H1 (cell line): ENCODE measurements around the gene GALNT9. TPM values are rescaled to one million over a fixed set of nuclear protein-coding genes. Genes with fewer than 3 reads are reported as not detected.

Experiments used
- CTCF ChIA-PET: fragments of 300-600 bp; sonication (Branson Sonifier 250); formaldehyde crosslinking; loops from one replicate; lab custom pipeline; 2021; ENCODE audit not compliant: partially characterized antibody; lab: Charles Lee
- POLR2A ChIA-PET: fragments of 300-600 bp; sonication (Branson Sonifier 250); formaldehyde crosslinking; loops from one replicate; lab custom pipeline; 2021; ENCODE audit warnings: inconsistent platforms; ENCODE audit not compliant: partially characterized antibody; lab: Charles Lee
- DNase-seq, 2 experiments: peaks; one replicate each; pipeline versions ENCODE4 v3.0.0 to v3.0.0-alpha.2; 2010 to 2022; ENCODE audit warnings: low spot score in 2 of 2, low read depth in 1 of 2, mixed read lengths in 1 of 2
- FAIRE-seq: peaks from 2 replicates; lab custom pipeline; 2011; peaks lifted over from hg19 to GRCh38; lab: Jason Lieb, UNC
- H2AFZ ChIP-seq: 2 replicates; pipeline ENCODE4 v1.8.1; 2012; ENCODE audit warnings: low read length, inconsistent platforms
- H2AK5ac ChIP-seq: 2 replicates; pipeline ENCODE4 v1.6.1; 2013; ENCODE audit warnings: low read depth, low read length
- H2BK120ac ChIP-seq: replicated peaks from 2 replicates; pipeline ENCODE3; 2013; ENCODE audit warnings: low read depth, low read length, inconsistent platforms
- H2BK12ac ChIP-seq: 2 replicates; pipeline ENCODE4 v1.6.1; 2013; ENCODE audit warnings: low read depth, low read length
- H2BK15ac ChIP-seq: 2 replicates; pipeline ENCODE4 v1.6.1; 2013; ENCODE audit warnings: low read length
- H2BK20ac ChIP-seq: 2 replicates; pipeline ENCODE4 v1.6.1; 2013; ENCODE audit warnings: low read length
- H2BK5ac ChIP-seq: 2 replicates; pipeline ENCODE4 v1.6.1; 2013; ENCODE audit warnings: low read depth, low read length
- H3K14ac ChIP-seq: 2 replicates; pipeline ENCODE4 v1.6.1; 2013; ENCODE audit warnings: inconsistent platforms; ENCODE audit not compliant: insufficient read length
- H3K18ac ChIP-seq: 2 replicates; pipeline ENCODE4 v1.6.1; 2013; ENCODE audit warnings: low read length; ENCODE audit errors: extremely low read depth
- H3K23ac ChIP-seq: 2 replicates; pipeline ENCODE4 v1.6.1; 2013; ENCODE audit warnings: inconsistent platforms; ENCODE audit not compliant: insufficient read length
- H3K23me2 ChIP-seq: 2 replicates; pipeline ENCODE4 v1.6.1; 2013; ENCODE audit warnings: low read depth, low read length
- H3K27ac ChIP-seq: 2 replicates; pipeline ENCODE4 v1.6.1; 2011; ENCODE audit warnings: low read depth, low read length, inconsistent platforms
- H3K27me3 ChIP-seq, 4 experiments: replicated peaks in 1 of 4; 1 replicate in 1 of 4; 2 replicates in 3 of 4; pipeline versions ENCODE4 v1.6.1 to v1.8.1; 2011 to 2013; ENCODE audit warnings: low read length in 3 of 4, mild to moderate bottlenecking in 3 of 4, inconsistent platforms in 2 of 4, mixed read lengths in 2 of 4, moderate library complexity in 1 of 4; ENCODE audit not compliant: control insufficient read depth in 3 of 4, insufficient read depth in 3 of 4; ENCODE audit errors: extremely low read depth in 1 of 4
- H3K36me3 ChIP-seq, 4 experiments: 2 replicates each; pipeline versions ENCODE4 v1.6.1 to v1.8.1; 2011 to 2013; ENCODE audit warnings: mild to moderate bottlenecking in 4 of 4, low read length in 3 of 4, moderate library complexity in 2 of 4, control low read depth in 1 of 4, inconsistent platforms in 1 of 4; ENCODE audit not compliant: insufficient read depth in 4 of 4, control insufficient read depth in 2 of 4
- H3K4ac ChIP-seq: replicated peaks from 2 replicates; pipeline ENCODE3; 2013; ENCODE audit warnings: low read length, low read depth, mixed read lengths, inconsistent platforms; ENCODE audit not compliant: insufficient read length
- H3K4me1 ChIP-seq, 4 experiments: replicated peaks in 1 of 4; 1 replicate in 1 of 4; 2 replicates in 3 of 4; pipeline versions ENCODE4 v1.6.1 to v1.8.1; 2011 to 2013; ENCODE audit warnings: low read length in 3 of 4, inconsistent platforms in 2 of 4, mixed read lengths in 1 of 4; ENCODE audit not compliant: insufficient read depth in 4 of 4, control insufficient read depth in 3 of 4
- H3K4me2 ChIP-seq, 2 experiments: 2 replicates each; pipeline versions ENCODE4 v1.6.1 to v1.8.1; 2011 to 2013; ENCODE audit warnings: low read depth in 2 of 2, low read length in 2 of 2, control low read depth in 1 of 2, inconsistent platforms in 1 of 2, mild to moderate bottlenecking in 1 of 2; ENCODE audit not compliant: insufficient read depth in 1 of 2
- H3K4me3 ChIP-seq, 4 experiments: fragments of 200-600, 300-600 bp in 1 of 4; sonication (generic), shearing (Covaris generic), sonication (Bioruptor Twin) in 1 of 4; 2 replicates each; pipeline versions ENCODE4 v1.5.1 to v1.8.1; 2011 to 2016; ENCODE audit warnings: low read length in 4 of 4, low read depth in 3 of 4, control low read depth in 2 of 4, inconsistent platforms in 2 of 4, mild to moderate bottlenecking in 2 of 4, mixed read lengths in 1 of 4, moderate library complexity in 1 of 4; ENCODE audit not compliant: insufficient read depth in 2 of 4; ENCODE audit errors: extremely low read depth in 1 of 4
- H3K56ac ChIP-seq: replicated peaks from 2 replicates; pipeline ENCODE3; 2013; ENCODE audit warnings: low read depth, mild to moderate bottlenecking, mixed read lengths, low read length, inconsistent platforms; ENCODE audit not compliant: insufficient read length
- H3K79me1 ChIP-seq: 2 replicates; pipeline ENCODE4 v1.6.1; 2013; ENCODE audit warnings: low read depth, low read length, control low read depth
- H3K79me2 ChIP-seq, 2 experiments: 2 replicates each; pipeline versions ENCODE4 v1.6.1 to v1.8.1; 2012 to 2013; ENCODE audit warnings: low read length in 2 of 2, mild to moderate bottlenecking in 2 of 2, inconsistent platforms in 1 of 2; ENCODE audit not compliant: insufficient read depth in 2 of 2, control insufficient read depth in 1 of 2
- H3K9ac ChIP-seq, 4 experiments: replicated peaks in 1 of 4; 1 replicate in 1 of 4; 2 replicates in 3 of 4; pipeline versions ENCODE4 v1.6.1 to v1.8.1; 2011 to 2013; ENCODE audit warnings: low read depth in 3 of 4, low read length in 3 of 4, control low read depth in 2 of 4, mild to moderate bottlenecking in 2 of 4, moderate library complexity in 2 of 4, inconsistent platforms in 1 of 4; ENCODE audit errors: extremely low read depth in 1 of 4
- H3K9me3 ChIP-seq, 2 experiments: 2 replicates each; pipeline versions ENCODE4 v1.6.1 to v1.8.1; 2012 to 2013; ENCODE audit warnings: mild to moderate bottlenecking in 2 of 2, moderate library complexity in 2 of 2, control low read depth in 1 of 2, inconsistent platforms in 1 of 2, low read depth in 1 of 2, low read length in 1 of 2, mixed read lengths in 1 of 2; ENCODE audit not compliant: insufficient read depth in 2 of 2
- H4K20me1 ChIP-seq, 2 experiments: replicated peaks in 1 of 2; 2 replicates each; pipeline versions ENCODE3 to v1.8.1; 2011 to 2013; ENCODE audit warnings: inconsistent platforms in 2 of 2, low read length in 2 of 2, mild to moderate bottlenecking in 1 of 2; ENCODE audit not compliant: insufficient read depth in 2 of 2, control insufficient read depth in 1 of 2
- H4K5ac ChIP-seq: 2 replicates; pipeline ENCODE4 v1.6.1; 2013; ENCODE audit warnings: low read length, low read depth, mixed read lengths, inconsistent platforms; ENCODE audit not compliant: insufficient read length
- H4K8ac ChIP-seq: 2 replicates; pipeline ENCODE4 v1.8.0; 2013; ENCODE audit warnings: mild to moderate bottlenecking, moderate library complexity, low read length, inconsistent platforms; ENCODE audit not compliant: insufficient read depth; ENCODE audit errors: extremely low read depth
- H4K91ac ChIP-seq: replicated peaks from 2 replicates; pipeline ENCODE3; 2013; ENCODE audit warnings: low read length, mixed read lengths, inconsistent platforms; ENCODE audit not compliant: insufficient read length
- BACH1 ChIP-seq: IDR thresholded peaks from 2 replicates; pipeline ENCODE4 v1.6.1; 2012; ENCODE audit warnings: low read length, improper control_type of control experiment
- EP300 ChIP-seq, 2 experiments: IDR thresholded peaks; 1 replicate in 1 of 2; 2 replicates in 1 of 2; pipeline ENCODE4 v1.6.1; 2011 to 2012; ENCODE audit warnings: low read depth in 2 of 2, low read length in 2 of 2, mild to moderate bottlenecking in 2 of 2, borderline replicate concordance in 1 of 2, inconsistent platforms in 1 of 2, moderate library complexity in 1 of 2
- FOSL1 ChIP-seq: IDR thresholded peaks from 2 replicates; pipeline ENCODE4 v1.6.1; 2011; ENCODE audit warnings: mild to moderate bottlenecking, low read depth, low read length, moderate library complexity; ENCODE audit not compliant: insufficient read depth
- JUN ChIP-seq: IDR thresholded peaks from 2 replicates; pipeline ENCODE4 v1.6.1; 2011; ENCODE audit warnings: low read depth, mild to moderate bottlenecking, improper control_type of control experiment, low read length
- POU5F1 ChIP-seq: IDR thresholded peaks from 2 replicates; pipeline ENCODE4 v1.6.1; 2011; ENCODE audit warnings: low read depth, mild to moderate bottlenecking, low read length, moderate library complexity
- RNF2 ChIP-seq: fragments of 200-900, 300-1000 bp; sonication (generic); IDR thresholded peaks from 2 replicates; pipeline ENCODE4 v1.7.1; 2016; ENCODE audit warnings: borderline replicate concordance, low read depth, mild to moderate bottlenecking, antibody characterized with exemption, low read length; ENCODE audit not compliant: poor library complexity, severe bottlenecking; ENCODE audit errors: missing control alignments
- SIX5 ChIP-seq: IDR thresholded peaks from 2 replicates; pipeline ENCODE4 v1.6.1; 2011; ENCODE audit warnings: mild to moderate bottlenecking, low read depth, low read length
- SP4 ChIP-seq: IDR thresholded peaks from 2 replicates; pipeline ENCODE4 v1.6.1; 2012; ENCODE audit warnings: low read length, inconsistent platforms
- WGBS, 2 experiments: shearing (Covaris generic) in 1 of 2; methylation state at CpG; one replicate each; pipeline versions ENCODE4 v1.1.6 to v1.1.7; 2013 to 2015; ENCODE audit warnings: low lambda C conversion rate in 2 of 2, mixed read lengths in 2 of 2, inconsistent platforms in 1 of 2, low coverage in 1 of 2, missing lambda C conversion rate in 1 of 2; ENCODE audit not compliant: insufficient replicate concordance in 2 of 2, insufficient coverage in 1 of 2, insufficient read length in 1 of 2; ENCODE audit errors: extremely low coverage in 1 of 2, missing lambda C conversion rate in 1 of 2; 5-methylcytosine and 5-hydroxymethylcytosine counted together
- polyA plus RNA-seq, 7 experiments: library from polyadenylated mRNA; depleted of rRNA in 3 of 7; stranded (reverse) in 5 of 7; unstranded in 2 of 7; fragments of >200 nt in 5 of 7; fragments of 200-250 nt in 2 of 7; gene quantifications; 1 replicate in 5 of 7; 2 replicates in 1 of 7; 4 replicates in 1 of 7; pipeline versions ENCODE4 v1.2.1 to v1.2.3, GENCODE V29; 2011 to 2013; ENCODE audit warnings: missing spikeins in 2 of 7, mixed read lengths in 2 of 7
- total RNA-seq: library from RNA; stranded (reverse); fragmentation: NEBNext Ultra II Directional; extraction: Animal tissue kit (Norgen Biotek cat#: 25700); gene quantifications from 2 replicates; pipeline ENCODE4 v1.2.1, GENCODE V29; 2021

The GALNT9 gene
- total and polyA plus RNA-seq, 2 of the 8 experiments (the other 6 are each of a cell fraction or from before 2014, with no cell fraction given), result 2.0 to 3.6 TPM

DNA sequence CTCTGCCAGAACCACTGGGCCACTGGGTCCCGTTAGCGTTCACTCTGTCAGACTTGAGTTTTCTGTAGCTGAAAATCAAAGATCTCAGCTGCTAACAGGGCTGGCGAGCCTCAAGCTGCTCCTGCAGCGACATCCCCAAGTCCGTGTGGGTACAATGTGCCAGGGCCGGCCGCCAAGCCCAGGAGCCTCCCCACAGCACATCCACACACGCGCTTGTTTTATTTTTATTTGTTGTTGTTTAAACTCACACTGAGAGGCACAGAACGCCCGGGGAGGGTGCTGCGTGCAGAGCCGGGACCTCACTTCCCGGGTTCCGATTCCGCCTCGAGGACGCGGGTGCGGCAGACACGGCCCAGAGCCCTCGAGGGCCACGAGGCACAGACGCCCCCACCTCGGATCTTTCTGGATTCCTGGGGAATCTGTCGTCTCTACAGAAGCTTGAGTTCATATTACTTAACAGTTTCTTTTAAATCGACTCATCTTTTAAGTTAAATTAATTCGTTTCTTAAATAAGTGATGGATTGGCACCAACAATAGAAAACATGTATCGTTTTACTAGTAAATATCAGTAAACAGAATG is 9.3 kb downstream of the GALNT9 start:
- H3K4me1 ChIP-seq, result no peaks in the 10 kb centered on the region; a peak in 1 of 7 replicates
- no peaks in the 10 kb centered on the region for H3K79me2 ChIP-seq
- DNase-seq (no peak), FAIRE-seq (no peak)
- H3K23me2 ChIP-seq, result no peaks in the 10 kb centered on the region
- peaks cover 0 to 2% of the 10 kb centered on the region in 2 experiments for H4K20me1 ChIP-seq
- H2BK12ac ChIP-seq, result no peak overlapping the region
- no peak overlapping the region for H3K4ac ChIP-seq
- TF ChIP-seq SIX5 (no peak), FOSL1 (no peak), POU5F1 (no peak), EP300 (IDR thresholded peaks at IDR 0.05; ENCODE audit: borderline replicate concordance in 1 of 2, low read depth in 2 of 2, low read length in 2 of 2) (no peak), JUN (no peak), BACH1 (no peak), SP4 (no peak), RNF2 (no peak)
- H2BK15ac ChIP-seq, result no peak overlapping the region
- no peak overlapping the region for H2BK5ac ChIP-seq
- H3K4me3 ChIP-seq, result no peak overlapping the region
- H3K27me3 ChIP-seq, result peaks cover 2 to 14% (median 8%) of the 10 kb centered on the region in 4 experiments; a peak in 5 of 7 replicates
- no peak overlapping the region for H3K27ac ChIP-seq
- 94% methylated on average over 29 of the region's 29 CpGs; no CpG with 5 or more reads in 1 of the 2 experiments for WGBS, 2 experiments
- H2AK5ac ChIP-seq, result no peak overlapping the region
- H2AFZ ChIP-seq, result no peak overlapping the region
- H3K23ac ChIP-seq, result no peak overlapping the region
- no peaks in the 10 kb centered on the region for H3K36me3 ChIP-seq
- H2BK20ac ChIP-seq, result no peak overlapping the region
- POLR2A ChIA-PET, result interaction anchor here (0.6 kb wide), 1 partner anchor 227 kb away, joined by 3 read pairs; no protein-coding TSS in a partner anchor
- no peak overlapping the region for H3K14ac ChIP-seq
- peak overlapping the region; percentile 28; the same call in 1 of the 2 replicates for H4K8ac ChIP-seq
- H4K91ac ChIP-seq, result no peak overlapping the region
- H3K4me2 ChIP-seq, result no peak overlapping the region
- no peaks in the 10 kb centered on the region for H3K79me1 ChIP-seq
- no peak overlapping the region for H2BK120ac ChIP-seq
- H3K56ac ChIP-seq, result no peak overlapping the region
- H3K9ac ChIP-seq, result no peak overlapping the region
- no peak overlapping the region for H3K18ac ChIP-seq
- H3K9me3 ChIP-seq, result no peaks in the 10 kb centered on the region
- no peak overlapping the region for H4K5ac ChIP-seq
- CTCF ChIA-PET, result interaction anchor here (0.7 to 1.3 kb wide), 3 partner anchors 68 to 142 kb away, joined by 3 to 4 read pairs (median 3); no protein-coding TSS in a partner anchor
